Type B pancreatic cell (in vitro differentiated cells): ENCODE measurements around the gene RTN4IP1. TPM values are rescaled to one million over a fixed set of nuclear protein-coding genes. Genes with fewer than 3 reads are reported as not detected.
"Not testable (repeated sequence)": the region's sequence is repeated elsewhere in the genome, so short reads cannot be mapped to it uniquely, and the experiment has no call there.

ENCODE experiments used
- DNase-seq: peaks from one replicate; pipeline ENCODE4 v3.0.0; 2021; ENCODE audit warnings: mixed read lengths; ENCODE audit not compliant: unreplicated experiment; ENCODE audit errors: extremely low spot score
- H3K27ac Mint-ChIP-seq: 2 replicates; pipeline ENCODE4 v1.8.0; 2021; ENCODE audit warnings: mild to moderate bottlenecking, mixed read lengths
- H3K27me3 Mint-ChIP-seq: 2 replicates; pipeline ENCODE4 v1.8.0; 2021; ENCODE audit warnings: mixed read lengths
- H3K36me3 Mint-ChIP-seq: 2 replicates; pipeline ENCODE4 v1.8.0; 2021; ENCODE audit warnings: mixed read lengths
- H3K4me1 Mint-ChIP-seq: one replicate; pipeline ENCODE4 v1.8.0; 2021; ENCODE audit warnings: mixed read lengths; ENCODE audit not compliant: unreplicated experiment
- H3K4me3 Mint-ChIP-seq: 2 replicates; pipeline ENCODE4 v1.8.0; 2021; ENCODE audit warnings: mild to moderate bottlenecking, mixed read lengths
- H3K9me3 Mint-ChIP-seq: 2 replicates; pipeline ENCODE4 v1.8.0; 2021; ENCODE audit warnings: mixed read lengths
- CTCF ChIP-seq: fragments of 200-600 bp; sonication (generic); conservative IDR thresholded peaks from 2 replicates; pipeline ENCODE4 v1.5.0; 2021; ENCODE audit warnings: antibody characterized with exemption, mild to moderate bottlenecking
- total RNA-seq: library from RNA; stranded (reverse); gene quantifications from 2 replicates; pipeline ENCODE4 v1.2.1, GENCODE V29; 2021; ENCODE audit warnings: low replicate concordance

Gene RTN4IP1
- total RNA-seq, 1 donor from 2014 or later = 8.6 TPM

GRCh38 chr6:106628658-106629102 lies 618 bp downstream of the RTN4IP1 start:
- H3K27me3 Mint-ChIP-seq = no peaks in the 10 kb centered on the region
- H3K9me3 Mint-ChIP-seq = no peaks in the 10 kb centered on the region
- H3K27ac Mint-ChIP-seq = peak overlapping the region; percentile 94
- peak overlapping the region; percentile 98 for H3K4me3 Mint-ChIP-seq
- no peak for DNase-seq
- H3K4me1 Mint-ChIP-seq = peaks cover 17% of the 10 kb centered on the region
- peaks cover 4% of the 10 kb centered on the region for H3K36me3 Mint-ChIP-seq
- no peak for TF ChIP-seq CTCF

GRCh38 chr6:106627760-106628159 lies 1.5 kb downstream of the RTN4IP1 start:
- H3K9me3 Mint-ChIP-seq, H3K27ac Mint-ChIP-seq, H3K36me3 Mint-ChIP-seq, H3K27me3 Mint-ChIP-seq, DNase-seq: not testable (repeated sequence)
- Mint-ChIP-seq H3K4me1 (peaks cover 17% of the 10 kb centered on the region), H3K4me3 (peak overlapping the region; percentile 98)

GRCh38 chr6:106626485-106626884 lies 2.8 kb downstream of the RTN4IP1 start:
- Mint-ChIP-seq H3K4me1 (peaks cover 17% of the 10 kb centered on the region), H3K27me3 (no peaks in the 10 kb centered on the region), H3K4me3 (peak overlapping the region; percentile 51), H3K27ac (peak overlapping the region; percentile 17), H3K36me3 (peaks cover 13% of the 10 kb centered on the region), H3K9me3 (peaks cover 8% of the 10 kb centered on the region)
- no peak for DNase-seq
- TF ChIP-seq CTCF = no peak

GRCh38 chr6:106623039-106623438 lies 6.3 kb downstream of the RTN4IP1 start:
- Mint-ChIP-seq H3K27me3 (no peaks in the 10 kb centered on the region), H3K4me3 (no peak overlapping the region), H3K27ac (no peak overlapping the region), H3K36me3 (peaks cover 28% of the 10 kb centered on the region), H3K9me3 (peaks cover 8% of the 10 kb centered on the region), H3K4me1 (peaks cover 21% of the 10 kb centered on the region)
- no peak for TF ChIP-seq CTCF
- DNase-seq = no peak

- Mint-ChIP-seq H3K27ac (no peak overlapping the region), H3K27me3 (no peaks in the 10 kb centered on the region), H3K9me3 (peaks cover 8% of the 10 kb centered on the region), H3K36me3 (peaks cover 28% of the 10 kb centered on the region), H3K4me3 (no peak overlapping the region), H3K4me1 (peaks cover 21% of the 10 kb centered on the region)
- no peak for TF ChIP-seq CTCF
- DNase-seq = no peak
Measured at GRCh38 chr6:106622412-106622811, 6.9 kb downstream of the RTN4IP1 start.

- no peak for DNase-seq
- TF ChIP-seq CTCF = no peak
- H3K27me3 Mint-ChIP-seq = no peaks in the 10 kb centered on the region
- H3K27ac Mint-ChIP-seq = no peak overlapping the region
- peaks cover 17% of the 10 kb centered on the region for H3K4me1 Mint-ChIP-seq
- H3K4me3 Mint-ChIP-seq = no peak overlapping the region
- H3K36me3 Mint-ChIP-seq = peaks cover 28% of the 10 kb centered on the region
- H3K9me3 Mint-ChIP-seq = peaks cover 8% of the 10 kb centered on the region
Measured at GRCh38 chr6:106620931-106621672, 8.2 kb downstream of the RTN4IP1 start.
